Thyroid gland (tissue), 4 donors: Measurements from ENCODE around the gene LMO2.

Source experiments
- POLR2A ChIP-seq, 2 donors: fragments of 450-650 bp; IDR thresholded peaks; one replicate each; pipeline ENCODE4 v1.6.1; 2017; ENCODE audit warnings: antibody characterized with exemption in 2 of 2, mild to moderate bottlenecking in 2 of 2, moderate library complexity in 1 of 2
- TF ChIP-seq, protein P1 (sequence below), 6 experiments: fragments of 200-600 bp in 3 of 6; fragments of 450-650 bp in 3 of 6; sonication (generic) in 3 of 6; IDR thresholded peaks; one replicate each; pipeline ENCODE4 v1.5.1; 2016 to 2019; ENCODE audit warnings: antibody characterized with exemption in 6 of 6, mild to moderate bottlenecking in 2 of 6, inconsistent platforms in 1 of 6, moderate library complexity in 1 of 6

GRCh38 chr11:33936725-33937604 lies 45.1 kb upstream of the LMO2 start:
- TF ChIP-seq, protein P1, sequence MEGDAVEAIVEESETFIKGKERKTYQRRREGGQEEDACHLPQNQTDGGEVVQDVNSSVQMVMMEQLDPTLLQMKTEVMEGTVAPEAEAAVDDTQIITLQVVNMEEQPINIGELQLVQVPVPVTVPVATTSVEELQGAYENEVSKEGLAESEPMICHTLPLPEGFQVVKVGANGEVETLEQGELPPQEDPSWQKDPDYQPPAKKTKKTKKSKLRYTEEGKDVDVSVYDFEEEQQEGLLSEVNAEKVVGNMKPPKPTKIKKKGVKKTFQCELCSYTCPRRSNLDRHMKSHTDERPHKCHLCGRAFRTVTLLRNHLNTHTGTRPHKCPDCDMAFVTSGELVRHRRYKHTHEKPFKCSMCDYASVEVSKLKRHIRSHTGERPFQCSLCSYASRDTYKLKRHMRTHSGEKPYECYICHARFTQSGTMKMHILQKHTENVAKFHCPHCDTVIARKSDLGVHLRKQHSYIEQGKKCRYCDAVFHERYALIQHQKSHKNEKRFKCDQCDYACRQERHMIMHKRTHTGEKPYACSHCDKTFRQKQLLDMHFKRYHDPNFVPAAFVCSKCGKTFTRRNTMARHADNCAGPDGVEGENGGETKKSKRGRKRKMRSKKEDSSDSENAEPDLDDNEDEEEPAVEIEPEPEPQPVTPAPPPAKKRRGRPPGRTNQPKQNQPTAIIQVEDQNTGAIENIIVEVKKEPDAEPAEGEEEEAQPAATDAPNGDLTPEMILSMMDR (IDR thresholded peaks at IDR 0.05), result no peak
- TF ChIP-seq POLR2A (IDR thresholded peaks at IDR 0.05), result no peak
